ENCODE measurements around the gene FLNC. TPM values are rescaled to one million over a fixed set of nuclear protein-coding genes. Genes with fewer than 3 reads are reported as not detected.

FLNC gene
- total RNA-seq, 4 donors from 2014 or later: 3.0 to 27.3 (median 7.5) TPM

- no peak overlapping the region for H3K4me3 ChIP-seq
- H3K27ac ChIP-seq: no peak overlapping the region
- WGBS, 2 donors: 81 to 86% methylated on average over 4 to 9 of the region's 10 CpGs
- H3K9me3 ChIP-seq: no peaks in the 10 kb centered on the region
- H3K36me3 ChIP-seq: no peaks in the 10 kb centered on the region
- peaks cover 0 to 25% (median 0%) of the 10 kb centered on the region in 4 donors for H3K27me3 ChIP-seq
- H3K4me1 ChIP-seq: peaks cover 0 to 23% (median 0%) of the 10 kb centered on the region in 3 donors
- no peak for DNase-seq
- TF ChIP-seq CTCF (IDR thresholded peaks at IDR 0.05) (no peak), POLR2A (IDR thresholded peaks at IDR 0.05) (no peak)
- intact Hi-C loops (cut with DNase I): no loop called here
These were observed 55.4 kb downstream of the FLNC start for GRCh38 chr7:128885370-128886187.

DNA sequence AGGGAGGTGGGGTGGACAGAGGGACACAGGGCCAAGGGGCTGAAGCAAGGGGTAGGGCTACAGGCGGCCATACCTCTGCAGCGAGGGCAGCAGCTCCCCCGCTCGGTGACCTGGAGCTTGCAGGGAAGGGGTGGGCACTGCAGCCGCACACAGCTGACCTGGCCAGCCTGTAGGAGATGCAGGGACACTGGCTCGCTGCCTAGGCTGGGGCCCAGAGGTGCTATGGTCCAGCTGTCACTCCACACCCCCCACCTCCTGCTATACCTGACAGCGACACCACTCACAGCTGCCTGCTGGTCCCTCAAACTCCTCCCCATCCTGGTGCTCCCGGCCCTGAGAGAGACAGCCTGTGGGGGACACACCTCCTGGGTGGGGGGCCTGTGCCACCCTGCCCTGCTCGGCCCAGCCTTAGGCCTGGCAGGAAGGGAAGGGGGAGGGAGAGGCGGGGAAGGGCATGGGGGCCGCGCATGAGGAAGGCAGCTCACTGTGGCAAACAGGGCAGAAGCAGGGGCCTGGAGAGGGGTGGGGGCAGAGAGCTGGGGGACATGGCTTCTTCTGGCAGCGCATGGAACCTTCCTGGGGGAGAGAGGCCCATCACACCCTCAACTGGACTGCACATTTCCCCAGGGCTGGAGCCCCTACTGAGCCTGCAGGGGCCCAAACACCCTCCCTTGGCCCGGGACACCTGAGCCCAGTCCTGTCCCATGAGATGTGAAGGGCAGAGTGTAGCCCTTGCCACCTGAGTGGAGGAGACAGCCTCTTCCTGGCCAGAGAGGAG lies 56.4 kb downstream of the FLNC start:
- no peak overlapping the region for H3K27ac ChIP-seq

GRCh38 chr7:128887169-128888038 lies 57.2 kb downstream of the FLNC start:
- DNase-seq: no peak
- no peak overlapping the region for H3K27ac ChIP-seq
- 78 to 81% methylated on average over 4 to 7 of the region's 7 CpGs for WGBS, 2 donors
- no peaks in the 10 kb centered on the region for H3K36me3 ChIP-seq
- no peak for TF ChIP-seq POLR2A (IDR thresholded peaks at IDR 0.05)
- no peak for TF ChIP-seq CTCF (IDR thresholded peaks at IDR 0.05)
- peaks cover 8 to 41% (median 13%) of the 10 kb centered on the region in 3 donors for H3K4me1 ChIP-seq
- intact Hi-C loops (cut with DNase I): no loop called here
- H3K27me3 ChIP-seq: peaks cover 0 to 38% (median 0%) of the 10 kb centered on the region in 4 donors
- no peaks in the 10 kb centered on the region for H3K9me3 ChIP-seq
- H3K4me3 ChIP-seq: no peak overlapping the region

More for the DNA sequence above, 56.4 kb downstream of the FLNC start:
- Histone ChIP-seq H3K4me1 (peaks cover 5 to 33% (median 5%) of the 10 kb centered on the region in 3 donors), H3K4me3 (no peak overlapping the region), H3K27me3 (peaks cover 0 to 35% (median 0%) of the 10 kb centered on the region in 4 donors), H3K36me3 (no peaks in the 10 kb centered on the region), H3K9me3 (no peaks in the 10 kb centered on the region)
- TF ChIP-seq CTCF (IDR thresholded peaks at IDR 0.05) (no peak), POLR2A (IDR thresholded peaks at IDR 0.05) (no peak)
- no peak for DNase-seq
- 71 to 74% methylated on average over 4 of the region's 14 CpGs for WGBS, 2 donors
- intact Hi-C loops (cut with DNase I): no loop called here

- Histone ChIP-seq H3K9me3 (no peaks in the 10 kb centered on the region), H3K4me1 (peaks cover 14 to 49% (median 20%) of the 10 kb centered on the region in 3 donors), H3K36me3 (no peaks in the 10 kb centered on the region), H3K4me3 (no peak overlapping the region), H3K27me3 (peaks cover 0 to 38% (median 0%) of the 10 kb centered on the region in 4 donors), H3K27ac (no peak overlapping the region)
- intact Hi-C loops (cut with DNase I): no loop called here
- 68 to 74% methylated on average over 5 to 6 of the region's 7 CpGs for WGBS, 2 donors
- no peak for DNase-seq
- TF ChIP-seq POLR2A (IDR thresholded peaks at IDR 0.05): no peak
- no peak for TF ChIP-seq CTCF (IDR thresholded peaks at IDR 0.05)
These were observed 58.0 kb downstream of the FLNC start for GRCh38 chr7:128888039-128888755.

Data from esophagus squamous epithelium (tissue), 5 donors.